Cardiac muscle cell (in vitro differentiated cells and primary cell): ENCODE results near the gene CCDC97. TPM values are rescaled to one million over a fixed set of nuclear protein-coding genes. Genes with fewer than 3 reads are reported as not detected.
"Not testable (repeated sequence)": the region's sequence is repeated elsewhere in the genome, so short reads cannot be mapped to it uniquely, and the experiment has no call there.

Experiments used
- DNase-seq, 2 donors: peaks; one replicate each; pipeline versions ENCODE4 v3.0.0 to v3.0.0-alpha.2; 2010 to 2017; ENCODE audit warnings: low read depth in 1 of 2, low spot score in 1 of 2
- H3K27ac ChIP-seq: fragments of 200-600 bp; sonication (generic); 2 replicates; pipeline ENCODE4 v1.5.1; 2016
- H3K27me3 ChIP-seq: fragments of 200-600 bp; sonication (generic); 2 replicates; pipeline ENCODE4 v1.6.0; 2016; ENCODE audit warnings: control low read depth
- H3K36me3 ChIP-seq: fragments of 200-600 bp; sonication (generic); 2 replicates; pipeline ENCODE4 v1.5.1; 2016; ENCODE audit warnings: control low read depth
- H3K4me1 ChIP-seq: fragments of 200-600 bp; sonication (generic); 2 replicates; pipeline ENCODE4 v1.8.1; 2017; ENCODE audit warnings: low read depth, mild to moderate bottlenecking, mixed run types
- H3K4me3 ChIP-seq: fragments of 200-600 bp; sonication (generic); 2 replicates; pipeline ENCODE4 v1.5.1; 2016; ENCODE audit warnings: mild to moderate bottlenecking
- H3K9me3 ChIP-seq: fragments of 200-600 bp; sonication (generic); 2 replicates; pipeline ENCODE4 v1.5.1; 2017; ENCODE audit warnings: low read depth, mild to moderate bottlenecking, control low read depth
- polyA plus RNA-seq: library from polyadenylated mRNA; unstranded; fragments of >200 nt; fragmentation: Nextera tagmentation; extraction: Ambion mirVana; gene quantifications from 2 replicates; pipeline ENCODE4 v1.2.1, GENCODE V29; 2016
- total RNA-seq: library from RNA; depleted of rRNA; stranded (reverse); fragments of >200 nt; gene quantifications from 2 replicates; pipeline ENCODE4 v1.2.3, GENCODE V29; 2016
- TF ChIP-seq, protein P1 (sequence below): IDR thresholded peaks from 2 replicates; pipeline ENCODE4 v1.5.1; 2012; ENCODE audit warnings: low read depth, mild to moderate bottlenecking, low read length

Gene CCDC97
- total and polyA plus RNA-seq, 2 experiments from 2014 or later, result 24.6 to 29.7 TPM

DNA sequence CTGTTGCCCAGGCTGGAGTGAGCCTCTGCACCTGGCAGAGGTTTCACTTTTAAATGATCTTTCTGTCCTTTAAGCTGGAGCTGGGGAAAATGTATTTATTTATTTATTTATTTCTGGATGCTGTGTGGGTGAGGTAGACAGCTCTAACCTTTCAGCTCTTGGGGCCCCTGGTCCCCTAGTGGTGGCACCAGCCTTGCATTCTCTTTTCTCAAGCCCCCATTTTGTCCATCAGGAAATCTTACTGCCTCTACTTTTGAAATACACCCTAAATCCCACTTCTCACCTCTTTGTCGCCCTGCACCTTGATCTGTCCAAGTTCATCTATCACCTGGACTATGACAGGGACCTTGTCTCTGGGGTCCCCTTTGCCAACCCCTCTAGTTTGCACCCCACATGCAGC is 56.1 kb downstream of the CCDC97 start:
- TF ChIP-seq, protein P1, sequence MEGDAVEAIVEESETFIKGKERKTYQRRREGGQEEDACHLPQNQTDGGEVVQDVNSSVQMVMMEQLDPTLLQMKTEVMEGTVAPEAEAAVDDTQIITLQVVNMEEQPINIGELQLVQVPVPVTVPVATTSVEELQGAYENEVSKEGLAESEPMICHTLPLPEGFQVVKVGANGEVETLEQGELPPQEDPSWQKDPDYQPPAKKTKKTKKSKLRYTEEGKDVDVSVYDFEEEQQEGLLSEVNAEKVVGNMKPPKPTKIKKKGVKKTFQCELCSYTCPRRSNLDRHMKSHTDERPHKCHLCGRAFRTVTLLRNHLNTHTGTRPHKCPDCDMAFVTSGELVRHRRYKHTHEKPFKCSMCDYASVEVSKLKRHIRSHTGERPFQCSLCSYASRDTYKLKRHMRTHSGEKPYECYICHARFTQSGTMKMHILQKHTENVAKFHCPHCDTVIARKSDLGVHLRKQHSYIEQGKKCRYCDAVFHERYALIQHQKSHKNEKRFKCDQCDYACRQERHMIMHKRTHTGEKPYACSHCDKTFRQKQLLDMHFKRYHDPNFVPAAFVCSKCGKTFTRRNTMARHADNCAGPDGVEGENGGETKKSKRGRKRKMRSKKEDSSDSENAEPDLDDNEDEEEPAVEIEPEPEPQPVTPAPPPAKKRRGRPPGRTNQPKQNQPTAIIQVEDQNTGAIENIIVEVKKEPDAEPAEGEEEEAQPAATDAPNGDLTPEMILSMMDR, result peak; percentile 14
- Histone ChIP-seq H3K27me3 (no peaks in the 10 kb centered on the region), H3K27ac (no peak overlapping the region), H3K36me3 (no peaks in the 10 kb centered on the region), H3K9me3 (no peaks in the 10 kb centered on the region), H3K4me3 (no peak overlapping the region), H3K4me1 (no peaks in the 10 kb centered on the region)
- no peak for DNase-seq

DNA sequence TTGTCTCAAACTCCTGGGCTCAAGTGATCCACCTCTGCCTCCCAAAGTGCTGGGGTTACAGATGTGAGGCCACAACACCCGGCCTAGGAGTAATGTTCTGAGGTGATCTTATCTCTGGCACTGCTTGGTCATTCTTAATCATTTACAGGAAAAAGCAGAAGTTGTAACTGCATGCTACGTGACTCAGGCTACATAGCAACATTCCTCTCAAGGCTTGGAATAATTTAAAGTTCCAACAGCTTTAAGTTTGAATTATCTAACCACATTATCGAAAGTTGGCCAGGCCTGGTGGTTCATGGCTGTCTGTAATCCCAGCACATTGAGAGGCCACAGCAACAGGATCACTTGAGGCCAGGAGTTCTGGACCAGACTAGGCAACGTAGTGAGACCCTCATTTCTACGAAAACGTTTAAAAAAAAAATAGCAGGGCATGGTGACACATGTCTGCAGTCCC is 57.9 kb downstream of the CCDC97 start:
- Histone ChIP-seq H3K27ac (no peak overlapping the region), H3K4me3 (no peak overlapping the region), H3K9me3 (no peaks in the 10 kb centered on the region), H3K36me3 (no peaks in the 10 kb centered on the region), H3K27me3 (no peaks in the 10 kb centered on the region), H3K4me1 (no peaks in the 10 kb centered on the region)
- TF ChIP-seq, protein P1, result no peak
- peak in 1 of 2 donors; percentile 93 for DNase-seq

DNA sequence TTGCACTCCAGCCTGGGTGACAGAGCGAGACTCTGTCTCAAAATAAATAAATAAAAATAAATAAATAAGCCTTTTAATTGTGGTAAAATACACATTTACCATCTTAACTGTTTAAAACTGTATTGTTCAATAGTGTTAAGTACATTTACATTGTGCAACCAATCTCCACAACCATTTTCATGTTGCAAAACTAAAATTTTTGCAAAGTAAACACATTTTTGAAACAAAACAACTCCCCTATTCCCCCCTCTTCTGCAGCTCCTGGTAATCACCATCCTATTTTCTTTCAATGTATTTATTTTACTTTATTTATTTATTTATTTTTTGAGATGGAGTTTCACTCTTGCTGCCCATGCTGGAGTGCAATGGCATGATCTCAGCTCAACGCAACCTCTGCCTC is 59.8 kb downstream of the CCDC97 start:
- TF ChIP-seq, protein P1, result no peak
- DNase-seq, result no peak
- Histone ChIP-seq H3K4me3 (no peak overlapping the region), H3K4me1 (no peaks in the 10 kb centered on the region), H3K27me3 (no peaks in the 10 kb centered on the region), H3K27ac (no peak overlapping the region), H3K36me3 (no peaks in the 10 kb centered on the region), H3K9me3 (no peaks in the 10 kb centered on the region)

DNA sequence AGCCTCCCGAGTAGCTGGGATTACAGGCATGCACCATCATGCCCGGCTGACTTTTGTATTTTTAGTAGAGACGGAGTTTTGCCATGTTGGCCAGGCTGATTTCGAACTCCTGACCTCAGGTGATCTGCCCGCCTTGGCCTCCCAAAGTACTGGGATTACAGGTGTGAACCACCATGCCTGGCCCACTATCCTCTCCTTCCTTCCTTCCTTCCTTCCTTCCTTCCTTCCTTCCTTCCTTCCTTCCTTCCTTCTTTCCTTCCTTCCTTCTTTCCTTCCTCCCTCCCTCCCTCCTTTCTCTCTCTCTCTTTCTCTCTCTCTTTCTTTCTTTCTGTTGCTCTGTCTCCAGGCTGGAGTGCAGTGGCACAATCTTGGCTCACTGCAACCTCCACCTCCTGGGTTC is 61.1 kb downstream of the CCDC97 start:
- not testable (repeated sequence) for H3K9me3 ChIP-seq, H3K4me3 ChIP-seq, H3K36me3 ChIP-seq, H3K27ac ChIP-seq, H3K4me1 ChIP-seq, DNase-seq, H3K27me3 ChIP-seq

- H3K27me3 ChIP-seq, result no peaks in the 10 kb centered on the region
- H3K4me3 ChIP-seq, result no peak overlapping the region
- TF ChIP-seq, protein P1, result no peak
- no peaks in the 10 kb centered on the region for H3K36me3 ChIP-seq
- no peaks in the 10 kb centered on the region for H3K9me3 ChIP-seq
- no peak overlapping the region for H3K27ac ChIP-seq
- no peaks in the 10 kb centered on the region for H3K4me1 ChIP-seq
- no peak for DNase-seq
Measured at GRCh38 chr19:41371541-41371940, 61.6 kb downstream of the CCDC97 start.

DNA sequence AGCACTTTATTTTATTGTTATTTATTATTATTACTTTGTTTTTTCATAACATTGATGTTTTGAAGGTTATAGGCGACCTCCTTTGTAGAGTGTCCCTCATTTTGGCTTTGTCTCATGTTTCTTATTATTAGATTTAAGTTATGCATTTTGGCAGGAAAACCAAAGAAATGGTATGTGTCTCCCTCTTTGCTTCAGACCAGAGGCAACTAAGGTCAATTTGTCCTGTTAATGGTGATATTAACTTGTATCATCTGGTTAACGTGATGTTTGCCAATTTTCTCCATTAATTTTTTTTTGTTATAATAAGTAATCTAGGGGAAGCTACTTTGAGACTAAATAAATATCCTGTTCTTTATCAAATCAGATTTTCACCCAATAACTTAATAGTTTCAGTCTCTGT is 62.5 kb downstream of the CCDC97 start:
- Histone ChIP-seq H3K4me3 (no peak overlapping the region), H3K27ac (no peak overlapping the region), H3K9me3 (no peaks in the 10 kb centered on the region), H3K27me3 (no peaks in the 10 kb centered on the region), H3K4me1 (no peaks in the 10 kb centered on the region), H3K36me3 (no peaks in the 10 kb centered on the region)
- TF ChIP-seq, protein P1, result no peak
- DNase-seq, result no peak
